Measurements from ENCODE around the gene FBXO8.
"Not testable (repeated sequence)": the region's sequence is repeated elsewhere in the genome, so short reads cannot be mapped to it uniquely, and the experiment has no call there.

The FBXO8 gene

GRCh38 chr4:174283507-174284471, at the start of gene FBXO8, which contains the start of gene CEP44:
TSS of gene FBXO8 (minus strand) at chr4:174283667. CDS start at chr4:174263092, 20,575 bp downstream.
TSS of gene CEP44 (plus strand) at chr4:174283911. CDS start at chr4:174299122, 15,211 bp downstream.
- peak; percentile 78 for DNase-seq (ENCODE audit: low spot score)

DNA sequence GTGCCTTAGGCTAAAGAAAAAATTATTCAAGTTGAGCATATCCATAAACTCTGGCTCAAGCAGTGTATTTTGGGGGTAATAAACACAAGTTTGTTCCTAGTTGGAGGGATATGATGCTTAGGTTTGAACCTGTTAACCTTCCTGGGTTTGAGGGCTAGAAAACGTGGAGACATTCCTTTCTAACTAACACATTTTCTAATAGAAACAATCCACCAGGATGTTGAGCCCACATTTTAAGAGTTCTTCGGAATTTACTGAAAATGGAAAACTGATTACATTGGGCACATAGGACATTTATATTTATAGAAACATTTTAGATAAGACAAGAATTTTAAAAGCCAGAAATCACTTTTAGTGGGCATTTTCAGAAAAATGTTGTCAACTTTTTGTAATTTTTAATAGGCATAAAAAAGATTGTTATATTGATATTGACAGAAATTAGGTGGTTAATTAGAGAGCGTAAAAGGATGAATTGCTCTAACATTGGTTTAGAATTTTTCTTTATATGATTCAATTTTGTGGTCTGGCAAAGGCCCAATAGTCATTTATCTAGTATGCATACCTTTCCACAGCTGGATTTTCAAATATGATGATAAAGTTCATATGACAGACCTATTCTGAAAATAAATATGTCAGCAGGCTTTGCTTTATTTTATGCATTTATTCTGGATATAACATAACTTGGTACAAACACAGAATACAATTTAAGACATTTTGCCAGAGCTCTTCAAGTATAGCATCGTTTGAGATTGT, 49.5 kb upstream of the FBXO8 start:
- DNase-seq (ENCODE audit: low spot score) = no peak

DNA sequence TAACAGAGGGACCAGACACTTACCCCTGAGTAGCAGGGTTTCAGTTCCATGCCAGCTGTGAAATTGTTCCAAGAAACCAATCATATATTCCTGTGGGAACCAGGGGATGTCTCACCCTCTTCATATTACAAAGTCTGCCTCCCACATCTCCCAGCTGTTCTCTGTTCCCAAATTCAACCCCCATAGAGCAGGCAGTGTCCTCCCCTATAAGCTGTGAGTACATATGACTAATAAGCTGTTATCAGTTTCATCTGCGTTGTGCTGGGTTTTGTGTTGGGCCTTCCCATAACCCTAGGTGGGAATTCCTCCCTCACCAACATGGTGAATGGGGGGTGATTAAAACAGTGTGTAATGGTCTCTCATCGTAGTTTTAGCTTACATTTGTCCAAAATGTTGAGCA, 41.3 kb upstream of the FBXO8 start:
- DNase-seq (ENCODE audit: low spot score) = no peak

GRCh38 chr4:174324236-174324635, 40.8 kb upstream of the FBXO8 start:
- no peak for DNase-seq (ENCODE audit: low spot score)

DNA sequence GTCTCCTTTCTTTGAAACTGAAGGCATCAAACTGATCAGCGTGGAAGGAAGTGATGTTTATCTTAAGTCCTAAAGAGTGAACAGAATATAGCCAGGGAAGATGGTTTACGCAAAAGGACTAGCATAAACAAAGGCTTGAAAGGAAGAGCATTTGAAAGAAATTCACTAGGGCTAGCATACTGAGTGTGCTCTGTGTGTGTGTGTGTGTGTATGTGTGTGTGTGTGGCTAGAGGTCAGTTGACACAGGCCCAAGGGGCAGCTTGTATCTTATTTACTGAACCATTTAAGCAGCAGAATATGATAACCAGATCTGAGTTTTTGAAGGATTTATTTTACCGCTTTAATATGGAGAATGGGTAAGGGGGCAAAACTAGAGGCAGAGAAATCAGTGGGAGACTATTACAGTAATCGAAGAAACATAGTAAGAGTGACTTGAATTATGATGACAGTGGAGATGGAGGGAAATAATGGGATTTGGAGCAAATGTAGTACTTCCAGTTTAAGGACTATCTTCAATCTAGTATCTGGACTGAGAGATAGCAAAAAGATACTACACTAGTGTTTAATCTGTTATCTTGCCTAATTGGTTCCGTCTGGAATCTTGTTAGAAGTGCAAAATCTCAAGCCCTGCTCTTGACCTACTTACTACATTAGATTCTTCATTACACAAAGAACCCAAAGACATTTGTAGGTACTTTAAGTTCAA, 37.2 kb upstream of the FBXO8 start:
- no peak for DNase-seq (ENCODE audit: low spot score)

- peak; percentile 38 for DNase-seq (ENCODE audit: low spot score)
Observed at GRCh38 chr4:174318829-174319764, 35.6 kb upstream of the FBXO8 start.

DNA sequence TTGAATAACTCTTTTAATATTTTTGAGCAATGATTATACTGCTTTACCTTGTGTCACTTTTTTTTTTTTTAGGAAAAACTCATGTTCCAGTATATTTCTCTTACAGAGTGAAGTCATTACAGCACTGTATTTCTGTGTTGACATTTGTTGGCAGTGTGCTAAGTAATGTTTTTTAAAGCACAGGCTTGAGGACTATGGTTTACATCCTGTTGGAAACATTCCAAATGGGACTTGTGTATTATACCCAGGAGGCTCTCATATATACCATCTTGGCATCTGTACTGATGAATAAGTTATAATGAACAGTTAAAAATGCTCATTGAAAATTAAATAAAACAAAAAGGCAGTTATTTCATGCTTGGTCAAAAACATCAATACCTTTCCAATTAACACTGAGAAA, 34.1 kb upstream of the FBXO8 start:
- DNase-seq (ENCODE audit: low spot score) = no peak

GRCh38 chr4:174316954-174317353, 33.5 kb upstream of the FBXO8 start:
- no peak for DNase-seq (ENCODE audit: low spot score)

DNA sequence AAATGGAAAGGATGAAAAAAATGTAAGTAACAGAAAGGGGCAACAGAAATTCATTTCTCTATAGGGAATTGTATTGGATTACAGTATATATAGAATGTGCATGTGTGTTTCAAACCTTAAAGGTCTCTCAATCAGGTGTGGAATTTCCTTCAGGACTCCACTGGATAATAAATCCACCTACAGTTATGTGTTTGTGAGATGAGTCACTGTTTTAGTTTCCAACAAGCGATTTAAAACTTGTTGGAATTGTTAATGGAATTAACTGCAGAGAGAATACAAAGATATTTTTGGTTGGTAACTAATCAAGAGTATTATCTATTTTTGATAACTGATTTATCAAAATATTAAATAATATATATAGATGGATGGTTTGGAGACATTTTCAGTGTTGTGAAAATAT, 33.1 kb upstream of the FBXO8 start:
- no peak for DNase-seq (ENCODE audit: low spot score)

DNA sequence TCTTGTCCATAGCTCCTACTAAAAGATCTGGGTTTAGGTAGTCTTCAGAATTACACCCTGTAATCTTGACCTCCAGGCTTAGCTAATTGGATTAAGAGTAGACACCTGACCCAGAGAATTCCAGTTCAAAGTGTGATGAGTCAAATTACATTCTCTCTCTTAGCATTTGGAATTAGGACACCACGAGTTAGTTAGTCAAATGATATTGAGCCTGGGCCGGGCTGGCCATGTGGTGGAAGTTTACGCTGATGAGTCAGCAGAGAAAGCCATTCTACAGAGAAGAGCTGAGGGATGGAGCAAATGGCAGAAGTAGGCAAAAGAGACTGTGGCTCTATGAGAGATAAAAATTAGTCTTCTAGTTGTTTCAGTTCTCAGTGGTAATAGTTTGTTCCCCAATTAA, 31.3 kb upstream of the FBXO8 start:
- DNase-seq (ENCODE audit: low spot score) = peak; percentile 8

- no peak for DNase-seq (ENCODE audit: low spot score)
Observed at GRCh38 chr4:174314274-174314673, 30.8 kb upstream of the FBXO8 start.

GRCh38 chr4:174312993-174313392, 29.5 kb upstream of the FBXO8 start:
- DNase-seq (ENCODE audit: low spot score) = no peak

GRCh38 chr4:174307694-174308093, 24.2 kb upstream of the FBXO8 start:
- no peak for DNase-seq (ENCODE audit: low spot score)

DNA sequence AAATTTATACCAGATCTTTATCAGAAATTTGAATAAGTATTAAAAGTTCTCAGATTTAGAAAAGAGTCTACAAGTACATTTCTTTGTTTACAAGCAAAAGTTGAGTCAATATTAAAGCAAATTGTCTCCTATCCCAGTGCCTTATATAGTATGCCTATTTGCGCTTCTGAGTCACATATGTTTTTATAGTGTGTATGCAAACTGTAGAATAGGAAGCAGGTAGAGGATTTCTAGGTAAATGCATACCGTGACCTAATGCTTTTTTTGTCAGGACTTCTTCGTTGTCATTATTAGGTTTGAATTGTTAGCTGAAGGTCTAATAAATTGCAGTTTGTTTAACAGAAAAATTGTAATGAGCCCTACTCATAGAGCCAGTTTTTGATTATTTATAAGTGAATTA, 22.5 kb upstream of the FBXO8 start:
- DNase-seq (ENCODE audit: low spot score) = no peak

DNA sequence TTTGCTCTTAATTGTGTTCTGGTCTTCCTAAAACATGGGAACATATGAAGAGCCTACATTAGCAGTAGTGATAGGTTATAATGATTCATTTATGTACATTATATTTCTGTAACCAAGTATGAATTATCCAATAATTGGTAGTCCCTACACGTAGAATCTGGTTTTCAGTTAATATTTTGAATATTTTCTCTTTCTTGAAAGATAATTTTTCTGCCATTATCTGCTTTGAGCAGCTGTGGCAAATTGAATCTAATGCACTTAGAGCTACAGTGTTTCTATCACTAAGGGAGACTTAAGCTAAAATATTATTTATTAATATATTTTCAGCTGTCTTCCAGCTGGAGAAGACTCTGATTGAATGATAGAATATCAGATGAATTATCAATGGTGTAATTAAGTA, 21.2 kb upstream of the FBXO8 start:
- no peak for DNase-seq (ENCODE audit: low spot score)

DNA sequence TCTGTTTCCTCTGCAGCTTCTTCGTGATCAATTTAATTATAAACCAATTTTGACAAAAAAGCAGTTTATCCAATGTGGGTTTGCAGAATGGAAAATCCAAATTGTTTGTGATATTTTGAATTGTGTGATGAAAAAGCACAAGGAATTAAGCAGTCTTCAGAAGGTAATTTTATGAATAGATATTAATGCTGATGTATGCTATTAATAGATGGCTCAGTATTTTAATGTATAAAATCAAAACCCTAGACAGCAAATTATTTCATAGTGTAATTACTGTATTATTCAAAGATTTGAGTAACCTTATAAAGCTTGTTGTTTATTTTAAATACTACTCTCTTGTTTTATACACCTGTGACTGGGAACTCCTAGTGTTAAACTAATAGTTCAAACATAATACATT, 20.2 kb upstream of the FBXO8 start:
- no peak for DNase-seq (ENCODE audit: low spot score)

DNA sequence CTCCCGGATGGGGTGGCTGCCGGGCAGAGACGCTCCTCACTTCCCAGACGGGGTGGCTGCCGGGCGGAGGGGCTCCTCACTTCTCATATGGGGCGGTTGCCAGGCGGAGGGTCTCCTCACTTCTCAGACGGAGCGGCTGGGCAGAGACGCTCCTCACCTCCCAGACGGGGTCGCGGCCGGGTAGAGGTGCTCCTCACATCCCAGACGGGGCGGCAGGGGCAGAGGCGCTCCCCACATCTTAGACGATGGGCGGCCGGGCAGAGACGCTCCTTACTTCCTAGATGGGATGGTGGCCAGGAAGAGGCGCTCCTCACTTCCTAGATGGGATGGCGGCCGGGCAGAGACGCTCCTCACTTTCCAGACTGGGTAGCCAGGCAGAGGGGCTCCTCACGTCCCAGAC, 11.7 kb upstream of the FBXO8 start:
- not testable (repeated sequence) for DNase-seq (ENCODE audit: low spot score)

GRCh38 chr4:174294641-174295040, 11.2 kb upstream of the FBXO8 start:
- DNase-seq (ENCODE audit: low spot score) = not testable (repeated sequence)

GRCh38 chr4:174292473-174292872, 9.0 kb upstream of the FBXO8 start:
- DNase-seq (ENCODE audit: low spot score) = no peak

DNA sequence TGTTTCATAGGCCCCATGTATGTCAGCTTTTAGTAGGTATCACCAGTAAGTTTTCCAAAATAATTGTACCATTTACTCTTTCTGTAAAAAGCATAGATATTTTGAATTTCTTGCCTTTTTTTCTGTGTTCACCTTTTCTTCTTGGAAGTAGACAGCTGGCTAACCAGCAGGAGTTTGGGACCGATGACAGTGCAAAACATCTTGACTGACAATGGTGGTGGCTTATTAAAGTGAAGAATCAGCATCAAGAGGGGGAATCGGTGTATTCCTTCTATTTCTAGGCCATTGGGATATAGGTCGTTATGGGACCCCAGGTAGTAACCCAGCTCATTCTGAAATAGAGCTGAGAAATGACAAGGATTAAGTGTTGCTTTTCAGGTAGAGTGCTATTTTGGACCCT, 3.4 kb upstream of the FBXO8 start:
- no peak for DNase-seq (ENCODE audit: low spot score)

DNA sequence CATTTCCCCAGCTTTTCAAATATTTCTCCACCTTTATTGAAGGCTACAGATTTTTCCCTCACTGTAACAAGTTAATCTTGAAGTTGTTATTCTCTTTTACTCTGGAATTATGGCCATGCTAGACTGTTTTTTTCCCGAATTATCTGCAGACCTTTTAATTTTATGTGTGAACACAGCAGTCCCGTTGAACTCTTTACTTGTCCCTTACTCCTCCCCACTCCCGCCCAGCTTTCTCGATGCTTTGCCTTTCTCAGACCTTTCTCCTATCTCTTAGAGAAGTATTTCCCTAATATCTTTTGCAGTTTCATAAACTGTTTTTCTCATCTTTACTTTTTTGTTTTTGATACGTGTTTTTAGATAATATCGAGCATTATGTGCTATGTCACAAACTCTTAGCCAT, 1.0 kb upstream of the FBXO8 start:
- no peak for DNase-seq (ENCODE audit: low spot score)
